Measurements from ENCODE around the gene GAN.

DNA sequence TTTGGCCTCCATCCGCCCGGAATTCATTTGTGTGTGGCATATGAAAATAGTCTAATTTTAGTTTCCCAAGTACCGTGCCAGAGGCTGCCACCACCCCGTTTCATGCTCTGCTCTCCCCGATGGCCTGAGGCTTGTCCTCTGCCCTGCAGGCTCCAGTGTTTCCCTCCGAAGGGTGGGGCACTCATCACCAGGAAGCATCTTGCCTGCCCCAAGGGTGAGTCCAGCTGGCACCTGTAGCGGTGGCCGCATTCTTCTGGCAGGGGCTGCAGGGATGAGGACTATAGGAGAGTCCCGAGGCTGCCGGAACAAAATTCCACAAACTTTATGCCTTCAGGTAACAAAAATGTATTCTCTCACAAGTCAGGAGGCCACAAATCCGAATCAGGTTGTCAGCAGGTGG lies 106.8 kb downstream of the GAN start:
- TF ChIP-seq POLR2A (IDR thresholded peaks at IDR 0.05; ENCODE audit: low read depth, low read length) (no peak), RCOR1 (IDR thresholded peaks at IDR 0.05; ENCODE audit: insufficient replicate concordance, low read length) (no peak), MAFK (IDR thresholded peaks at IDR 0.05; ENCODE audit: low read depth, low read length) (no peak), MXI1 (IDR thresholded peaks at IDR 0.05; ENCODE audit: borderline replicate concordance, low read depth, low read length) (no peak), RAD21 (IDR thresholded peaks at IDR 0.05; ENCODE audit: low read length) (no peak), SMC3 (IDR thresholded peaks at IDR 0.05; ENCODE audit: low read depth, low read length) (no peak), MAZ (IDR thresholded peaks at IDR 0.05; ENCODE audit: borderline replicate concordance, low read depth, low read length) (no peak)
- TF ChIP-seq, protein P1, sequence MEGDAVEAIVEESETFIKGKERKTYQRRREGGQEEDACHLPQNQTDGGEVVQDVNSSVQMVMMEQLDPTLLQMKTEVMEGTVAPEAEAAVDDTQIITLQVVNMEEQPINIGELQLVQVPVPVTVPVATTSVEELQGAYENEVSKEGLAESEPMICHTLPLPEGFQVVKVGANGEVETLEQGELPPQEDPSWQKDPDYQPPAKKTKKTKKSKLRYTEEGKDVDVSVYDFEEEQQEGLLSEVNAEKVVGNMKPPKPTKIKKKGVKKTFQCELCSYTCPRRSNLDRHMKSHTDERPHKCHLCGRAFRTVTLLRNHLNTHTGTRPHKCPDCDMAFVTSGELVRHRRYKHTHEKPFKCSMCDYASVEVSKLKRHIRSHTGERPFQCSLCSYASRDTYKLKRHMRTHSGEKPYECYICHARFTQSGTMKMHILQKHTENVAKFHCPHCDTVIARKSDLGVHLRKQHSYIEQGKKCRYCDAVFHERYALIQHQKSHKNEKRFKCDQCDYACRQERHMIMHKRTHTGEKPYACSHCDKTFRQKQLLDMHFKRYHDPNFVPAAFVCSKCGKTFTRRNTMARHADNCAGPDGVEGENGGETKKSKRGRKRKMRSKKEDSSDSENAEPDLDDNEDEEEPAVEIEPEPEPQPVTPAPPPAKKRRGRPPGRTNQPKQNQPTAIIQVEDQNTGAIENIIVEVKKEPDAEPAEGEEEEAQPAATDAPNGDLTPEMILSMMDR (conservative IDR thresholded peaks at IDR 0.05; ENCODE audit: low read depth, low read length), result no peak
- TF ChIP-seq, protein P2, sequence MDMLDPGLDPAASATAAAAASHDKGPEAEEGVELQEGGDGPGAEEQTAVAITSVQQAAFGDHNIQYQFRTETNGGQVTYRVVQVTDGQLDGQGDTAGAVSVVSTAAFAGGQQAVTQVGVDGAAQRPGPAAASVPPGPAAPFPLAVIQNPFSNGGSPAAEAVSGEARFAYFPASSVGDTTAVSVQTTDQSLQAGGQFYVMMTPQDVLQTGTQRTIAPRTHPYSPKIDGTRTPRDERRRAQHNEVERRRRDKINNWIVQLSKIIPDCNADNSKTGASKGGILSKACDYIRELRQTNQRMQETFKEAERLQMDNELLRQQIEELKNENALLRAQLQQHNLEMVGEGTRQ (IDR thresholded peaks at IDR 0.05; ENCODE audit: low read depth, low read length), result no peak
- TF ChIP-seq, protein P3, sequence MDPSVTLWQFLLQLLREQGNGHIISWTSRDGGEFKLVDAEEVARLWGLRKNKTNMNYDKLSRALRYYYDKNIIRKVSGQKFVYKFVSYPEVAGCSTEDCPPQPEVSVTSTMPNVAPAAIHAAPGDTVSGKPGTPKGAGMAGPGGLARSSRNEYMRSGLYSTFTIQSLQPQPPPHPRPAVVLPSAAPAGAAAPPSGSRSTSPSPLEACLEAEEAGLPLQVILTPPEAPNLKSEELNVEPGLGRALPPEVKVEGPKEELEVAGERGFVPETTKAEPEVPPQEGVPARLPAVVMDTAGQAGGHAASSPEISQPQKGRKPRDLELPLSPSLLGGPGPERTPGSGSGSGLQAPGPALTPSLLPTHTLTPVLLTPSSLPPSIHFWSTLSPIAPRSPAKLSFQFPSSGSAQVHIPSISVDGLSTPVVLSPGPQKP (IDR thresholded peaks at IDR 0.05; ENCODE audit: borderline replicate concordance, low read depth, low read length), result no peak

Measured in IMR-90 (cell line).